Inferior parietal cortex (tissue), 1 donor: ENCODE measurements around the gene TNPO1.

ENCODE experiments used
- DNase-seq: peaks from one replicate; pipeline ENCODE4 v3.0.0-alpha.2; 2016; ENCODE audit errors: extremely low spot score

The TNPO1 gene

GRCh38 chr5:72818866-72819534 lies 2.5 kb downstream of the TNPO1 start:
- peak; percentile 64 for DNase-seq

- DNase-seq: no peak
These were observed 5.3 kb downstream of the TNPO1 start for GRCh38 chr5:72821776-72822175.

GRCh38 chr5:72822944-72823343 lies 6.5 kb downstream of the TNPO1 start:
- DNase-seq: no peak

- no peak for DNase-seq
These were observed 13.2 kb downstream of the TNPO1 start for GRCh38 chr5:72829707-72830106.

- DNase-seq: no peak
These were observed 13.9 kb downstream of the TNPO1 start for GRCh38 chr5:72830362-72830761.

- no peak for DNase-seq
These were observed 15.2 kb downstream of the TNPO1 start for GRCh38 chr5:72831685-72832084.

- DNase-seq: no peak
These were observed 18.5 kb downstream of the TNPO1 start for GRCh38 chr5:72834924-72835323.

- no peak for DNase-seq
These were observed 19.2 kb downstream of the TNPO1 start for GRCh38 chr5:72835633-72836032.

- DNase-seq: no peak
These were observed 20.3 kb downstream of the TNPO1 start for GRCh38 chr5:72836810-72837209.

GRCh38 chr5:72837524-72838096 lies 21.1 kb downstream of the TNPO1 start:
- DNase-seq: no peak

GRCh38 chr5:72840041-72840440 lies 23.6 kb downstream of the TNPO1 start:
- DNase-seq: no peak

GRCh38 chr5:72841756-72842535 lies 25.5 kb downstream of the TNPO1 start:
- DNase-seq: no peak

GRCh38 chr5:72842816-72843215 lies 26.4 kb downstream of the TNPO1 start:
- DNase-seq: no peak

GRCh38 chr5:72844218-72844603 lies 27.8 kb downstream of the TNPO1 start:
- no peak for DNase-seq

- no peak for DNase-seq
These were observed 29.4 kb downstream of the TNPO1 start for GRCh38 chr5:72845889-72846288.

- DNase-seq: no peak
These were observed 30.0 kb downstream of the TNPO1 start for GRCh38 chr5:72846483-72846882.

GRCh38 chr5:72847439-72847838 lies 31.0 kb downstream of the TNPO1 start:
- no peak for DNase-seq

GRCh38 chr5:72847989-72848473 lies 31.6 kb downstream of the TNPO1 start:
- peak; percentile 94 for DNase-seq

- DNase-seq: no peak
These were observed 32.3 kb downstream of the TNPO1 start for GRCh38 chr5:72848474-72849428.

GRCh38 chr5:72849546-72849945 lies 33.1 kb downstream of the TNPO1 start:
- no peak for DNase-seq

- DNase-seq: no peak
These were observed 33.7 kb downstream of the TNPO1 start for GRCh38 chr5:72850113-72850512.

GRCh38 chr5:72852356-72852755 lies 35.9 kb downstream of the TNPO1 start:
- DNase-seq: no peak
